Body of pancreas (tissue), 4 donors: ENCODE results near the gene OPN1MW3. TPM values are rescaled to one million over a fixed set of nuclear protein-coding genes. Genes with fewer than 3 reads are reported as not detected.
A peak's percentile ranks its signal among the peaks of the same experiment; 100 is the strongest.
"Not testable (repeated sequence)": the region's sequence is repeated elsewhere in the genome, so short reads cannot be mapped to it uniquely, and the experiment has no call there.

Experiments used
- ATAC-seq: fragments of 150-250 bp; one replicate; pipeline ENCODE4 v1.9.1; 2016
- DNase-seq, 4 donors: peaks; one replicate each; pipeline ENCODE4 v3.0.0-alpha.2; 2019
- H3K27ac ChIP-seq, 4 donors: fragments of 200-600 bp; sonication (generic); 1 replicate in 3 of 4; 2 replicates in 1 of 4; pipeline versions ENCODE4 v1.5.1 to v1.6.1; 2016 to 2019; ENCODE audit warnings: mild to moderate bottlenecking in 1 of 4, mixed read lengths in 1 of 4, moderate library complexity in 1 of 4
- H3K27me3 ChIP-seq, 2 donors: fragments of 200-600 bp; sonication (generic); one replicate each; pipeline ENCODE4 v1.6.0; 2016; ENCODE audit warnings: mild to moderate bottlenecking in 1 of 2
- H3K36me3 ChIP-seq, 2 donors: fragments of 200-600 bp; sonication (generic); replicated peaks in 1 of 2; 2 replicates each; pipeline ENCODE4 v1.5.1; 2016; ENCODE audit warnings: low read depth in 2 of 2; ENCODE audit not compliant: insufficient read depth in 1 of 2
- H3K4me1 ChIP-seq: fragments of 200-600 bp; sonication (generic); one replicate; pipeline ENCODE4 v1.6.0; 2016
- H3K4me3 ChIP-seq, 2 donors: fragments of 200-600 bp; sonication (generic); 1 replicate in 1 of 2; 2 replicates in 1 of 2; pipeline ENCODE4 v1.5.1; 2016 to 2019
- H3K9me3 ChIP-seq, 3 donors: fragments of 200-600 bp; sonication (generic); 1 replicate in 2 of 3; 2 replicates in 1 of 3; pipeline ENCODE4 v1.5.1; 2016
- CTCF ChIP-seq, 7 experiments: fragments of 450-650 bp in 4 of 7; fragments of 200-600 bp in 3 of 7; sonication (generic) in 3 of 7; IDR thresholded peaks; one replicate each; pipeline ENCODE4 v1.5.1; 2016 to 2019; ENCODE audit warnings: antibody characterized with exemption in 7 of 7
- POLR2A ChIP-seq, 3 donors: fragments of 450-650 bp; IDR thresholded peaks; one replicate each; pipeline ENCODE4 v1.6.1; 2016; ENCODE audit warnings: antibody characterized with exemption in 3 of 3, mild to moderate bottlenecking in 2 of 3
- WGBS, 2 donors: methylation state at CpG; one replicate each; pipeline ENCODE4 v1.1.5; 2017; 5-methylcytosine and 5-hydroxymethylcytosine counted together
- intact Hi-C: fragments of 100-400 bp; cut with DNase I; formaldehyde crosslinking; loops from one replicate; pipeline ENCODE4 v1.15.1; 2023
- total RNA-seq, 2 donors: library from RNA; depleted of rRNA; stranded (reverse); fragments of >200 nt; gene quantifications; one replicate each; pipeline ENCODE4 v1.1.0, GENCODE V29; 2016

OPN1MW3 gene
- total RNA-seq, 2 donors from 2014 or later: not detected

DNA sequence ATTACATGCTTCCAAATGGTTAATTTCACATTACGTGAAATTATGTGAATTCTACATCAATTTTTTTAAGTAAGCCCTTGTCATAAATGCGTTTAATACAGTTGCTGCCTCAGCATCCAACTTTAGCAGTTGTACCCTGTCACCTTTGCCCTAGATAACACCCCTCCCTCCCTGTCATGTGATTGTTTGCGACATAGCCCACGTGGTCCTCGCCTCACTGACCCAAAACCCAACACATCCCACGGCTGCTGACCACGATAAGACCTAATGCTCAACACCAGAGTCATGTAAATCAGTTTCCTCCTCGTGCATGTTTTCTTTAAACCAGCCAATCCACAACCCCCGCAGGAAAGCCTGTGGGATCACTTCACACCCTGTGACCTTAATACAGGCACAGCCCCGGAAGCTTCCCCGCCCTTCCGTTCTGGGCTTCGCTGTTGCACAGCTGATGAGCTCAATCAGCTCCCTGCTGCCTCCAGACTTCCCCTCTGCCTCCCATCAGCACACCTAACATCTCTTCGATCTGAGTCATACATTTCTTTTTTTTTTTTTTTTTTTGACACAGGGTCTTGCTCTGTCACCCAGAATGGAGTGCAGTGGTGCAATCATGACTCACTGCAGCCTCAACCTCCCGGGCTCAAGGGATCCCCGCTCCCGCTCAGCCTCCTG is 9.9 kb upstream of the OPN1MW3 start:
- DNase-seq, H3K9me3 ChIP-seq, H3K27me3 ChIP-seq, H3K4me3 ChIP-seq, intact Hi-C loops, H3K4me1 ChIP-seq, H3K36me3 ChIP-seq, H3K27ac ChIP-seq: not testable (repeated sequence)
- peak; percentile 38 for ATAC-seq
- WGBS, 2 donors: no CpG with 5 or more reads among the region's 17 CpGs

DNA sequence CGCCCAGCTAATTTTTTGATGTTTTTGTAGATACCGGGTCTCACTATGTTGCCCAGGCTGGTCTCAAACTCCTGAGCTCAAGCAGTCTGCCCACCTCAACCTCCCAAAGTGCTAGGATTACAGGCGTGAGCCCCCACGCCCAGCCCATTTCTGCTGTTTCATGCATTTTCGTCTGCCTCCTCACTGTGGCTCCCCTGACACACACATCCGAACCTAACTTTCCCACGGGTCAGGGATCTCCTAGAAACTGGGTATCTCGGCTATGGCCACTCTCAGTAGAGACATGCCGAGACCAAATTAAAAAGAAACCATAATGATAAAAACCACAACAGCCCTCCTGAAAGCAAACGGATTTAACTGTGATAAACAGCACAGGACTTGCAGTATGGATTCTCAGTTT is 9.3 kb upstream of the OPN1MW3 start:
- H3K27me3 ChIP-seq, H3K27ac ChIP-seq, DNase-seq, H3K4me3 ChIP-seq, intact Hi-C loops, ATAC-seq, H3K9me3 ChIP-seq, H3K4me1 ChIP-seq, H3K36me3 ChIP-seq: not testable (repeated sequence)
- no CpG with 5 or more reads among the region's 10 CpGs for WGBS, 2 donors

DNA sequence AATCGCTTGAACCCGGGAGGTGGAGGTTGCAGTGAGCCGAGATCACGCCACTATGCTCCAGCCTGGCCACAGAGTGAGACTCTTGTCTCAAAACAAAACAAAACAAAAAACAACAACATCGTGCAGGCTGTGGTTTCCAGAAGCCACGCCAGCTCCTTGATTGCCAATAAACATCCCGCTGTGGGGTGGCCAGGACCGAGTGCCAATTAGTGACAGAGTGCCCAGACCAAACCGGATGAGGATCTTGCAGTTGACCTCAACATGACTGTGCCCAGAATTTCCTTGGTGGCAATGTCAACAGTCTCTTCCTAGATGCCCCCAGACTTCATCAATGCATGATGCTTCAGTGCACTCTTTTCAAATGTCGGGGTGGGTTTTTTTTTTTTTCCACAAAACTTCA is 1.3 kb downstream of the OPN1MW3 start:
- ATAC-seq, H3K27ac ChIP-seq, H3K9me3 ChIP-seq, H3K36me3 ChIP-seq, H3K27me3 ChIP-seq, H3K4me3 ChIP-seq, H3K4me1 ChIP-seq, intact Hi-C loops, DNase-seq: not testable (repeated sequence)
- WGBS, 2 donors: no CpG with 5 or more reads among the region's 10 CpGs

DNA sequence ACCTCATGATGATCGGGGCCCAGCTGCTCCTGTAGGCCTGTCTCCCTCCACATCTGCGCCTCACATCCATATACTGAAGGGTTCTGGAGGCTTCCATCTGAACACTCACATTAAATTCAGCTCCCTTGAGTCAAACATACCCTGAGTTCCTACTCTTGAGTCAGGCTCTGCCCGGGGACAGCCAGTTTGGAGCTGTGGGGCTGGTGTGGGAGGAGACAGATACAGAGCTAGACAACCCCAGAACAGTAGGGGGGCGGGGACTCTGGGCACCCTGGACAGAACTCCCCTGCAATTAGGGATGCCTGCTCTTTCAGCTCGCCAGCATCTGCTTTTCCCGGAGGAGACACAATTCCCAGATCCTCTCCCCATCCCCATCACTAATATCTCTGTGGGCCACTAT is 5.7 kb downstream of the OPN1MW3 start:
- intact Hi-C loops, DNase-seq, H3K4me1 ChIP-seq, H3K9me3 ChIP-seq, H3K27ac ChIP-seq, H3K27me3 ChIP-seq, ATAC-seq, H3K4me3 ChIP-seq, H3K36me3 ChIP-seq: not testable (repeated sequence)
- WGBS, 2 donors: no CpG with 5 or more reads among the region's 6 CpGs

GRCh38 chrX:154269245-154269644 is 11.9 kb downstream of the OPN1MW3 start:
- H3K4me3 ChIP-seq, H3K36me3 ChIP-seq, DNase-seq, H3K4me1 ChIP-seq, H3K27me3 ChIP-seq, H3K27ac ChIP-seq, H3K9me3 ChIP-seq, intact Hi-C loops: not testable (repeated sequence)
- WGBS, 2 donors: no CpG with 5 or more reads among the region's 3 CpGs
- ATAC-seq: peak; percentile 21

GRCh38 chrX:154284489-154285338 is 27.3 kb downstream of the OPN1MW3 start:
- H3K9me3 ChIP-seq, DNase-seq, H3K4me1 ChIP-seq, H3K4me3 ChIP-seq, H3K36me3 ChIP-seq, intact Hi-C loops, H3K27ac ChIP-seq, H3K27me3 ChIP-seq: not testable (repeated sequence)
- peak; percentile 52 for ATAC-seq
- WGBS, 2 donors: no CpG with 5 or more reads among the region's 23 CpGs

- H3K27ac ChIP-seq, H3K4me3 ChIP-seq, H3K9me3 ChIP-seq, H3K27me3 ChIP-seq, DNase-seq, ATAC-seq, H3K4me1 ChIP-seq, H3K36me3 ChIP-seq, intact Hi-C loops: not testable (repeated sequence)
- no CpG with 5 or more reads among the region's 10 CpGs for WGBS, 2 donors
Observed at GRCh38 chrX:154286406-154286805, 29.0 kb downstream of the OPN1MW3 start.

DNA sequence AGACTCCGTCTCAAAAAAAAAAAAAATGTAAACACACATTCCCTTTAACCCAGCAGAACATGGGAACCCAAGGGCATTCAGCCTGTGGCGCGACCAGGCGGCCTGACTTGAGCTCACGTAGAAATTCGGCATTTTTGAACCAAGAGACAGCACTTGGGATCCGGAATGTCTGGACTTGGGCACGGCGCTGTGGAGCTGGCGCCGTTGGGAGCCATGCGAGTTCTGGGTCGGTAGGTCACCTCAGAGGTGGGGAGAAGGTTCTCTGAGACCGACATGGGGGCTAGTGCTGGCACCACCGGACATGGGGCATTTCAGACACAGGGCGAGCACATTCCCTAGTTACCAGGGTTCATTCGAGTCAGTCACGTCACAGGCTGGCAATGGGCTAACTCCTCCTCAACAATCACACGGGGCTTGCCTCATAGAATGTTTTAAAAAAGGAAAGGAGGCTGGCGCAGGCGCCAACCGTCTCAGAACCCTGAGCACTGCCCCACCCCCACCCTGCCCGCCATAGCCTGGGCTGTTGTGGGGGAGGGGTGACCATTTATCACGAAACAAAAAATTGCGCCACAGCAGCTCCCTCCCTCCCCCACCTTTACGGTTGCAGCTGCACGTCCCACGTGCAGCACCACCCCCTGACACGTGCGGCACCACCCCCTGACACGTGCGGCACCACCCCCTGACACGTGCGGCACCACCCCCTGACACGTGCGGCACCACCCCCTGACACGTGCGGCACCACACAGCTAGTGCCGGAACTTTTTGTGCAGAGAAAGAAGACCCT is 37.6 kb downstream of the OPN1MW3 start, which contains the start of gene TEX28:
Gene TEX28 (minus strand): TSS at position 334 of the 784 bp plus-strand sequence. CDS start 3,007 bp downstream, outside the sequence.
- no peak for ATAC-seq
- no peak for TF ChIP-seq CTCF (IDR thresholded peaks at IDR 0.05)
- no peak for TF ChIP-seq POLR2A (IDR thresholded peaks at IDR 0.05)

More for the DNA sequence above, 37.6 kb downstream of the OPN1MW3 start, which contains the start of gene TEX28:
- DNase-seq: no peak
- Histone ChIP-seq H3K9me3 (no peaks in the 10 kb centered on the region), H3K27me3 (no peaks in the 10 kb centered on the region), H3K4me3 (no peak within 1 kb of the TSS), H3K27ac (no peak within 1 kb of the TSS), H3K36me3 (no peaks in the 10 kb centered on the region), H3K4me1 (no peaks in the 10 kb centered on the region)
- intact Hi-C loops: no loop called here
- 86 to 90% methylated on average over 13 to 18 of the region's 39 CpGs for WGBS, 2 donors
